NT2/D1 (cell line): ENCODE measurements around the gene TPGS1.

ENCODE experiments used
- YY1 ChIP-seq: IDR thresholded peaks from 2 replicates; pipeline ENCODE4 v1.6.1; 2011; ENCODE audit not compliant: insufficient read length, insufficient read depth
- ZNF274 ChIP-seq: IDR thresholded peaks from 2 replicates; pipeline ENCODE4 v1.6.1; 2011; ENCODE audit warnings: mild to moderate bottlenecking, low read depth, low read length

DNA sequence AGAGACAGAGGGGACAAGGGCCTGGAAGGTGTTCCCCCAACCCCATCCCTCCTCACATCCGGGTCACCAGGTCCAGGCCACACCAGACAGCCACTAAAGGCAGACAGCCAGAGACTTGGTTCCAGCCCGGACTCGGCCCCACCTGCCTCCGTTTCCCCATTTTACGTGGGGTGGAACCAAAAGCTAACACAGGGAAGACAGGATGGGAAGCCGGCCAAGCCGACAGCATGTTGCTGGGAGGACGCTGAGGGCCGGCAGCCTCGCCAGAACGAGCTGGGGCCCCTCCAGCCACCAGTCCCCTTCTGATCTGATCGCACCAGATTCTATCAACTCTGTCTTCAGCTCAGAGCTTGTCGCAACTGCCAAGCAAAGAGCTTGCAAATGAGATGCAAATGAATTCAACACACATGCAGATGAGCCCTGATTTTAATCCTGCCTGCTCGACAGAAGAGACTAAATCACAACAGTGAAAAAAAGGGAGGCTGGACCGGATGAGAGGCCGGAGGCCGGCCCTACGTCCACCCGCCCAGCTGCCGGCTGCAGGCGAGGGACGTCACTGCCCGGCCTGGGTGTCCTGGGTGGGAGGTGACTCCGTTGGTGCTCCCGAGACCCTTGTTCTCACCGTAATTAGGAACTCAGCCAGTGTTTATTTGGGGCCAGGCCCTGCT lies 28.9 kb upstream of the TPGS1 start:
- no peak for TF ChIP-seq YY1
- TF ChIP-seq ZNF274 = no peak
